GM12878 (cell line): ENCODE data around the gene SAMD7. TPM values are rescaled to one million over a fixed set of nuclear protein-coding genes. Genes with fewer than 3 reads are reported as not detected.

Source experiments
- ATAC-seq: fragments of 200-7000 bp; cut with Tn5 transposase; 3 replicates; pipeline ENCODE4 v1.9.1; 2020; ENCODE audit warnings: mild to moderate bottlenecking, moderate library complexity
- BruUV-seq: library from RNA; stranded (reverse); fragments of 400-500 nt; replicated peaks from 2 replicates; lab custom pipeline; 2021; lab: Mats Ljungman, UMichigan
- CTCF ChIA-PET: fragments of 300-600 bp; sonication (Branson Sonifier 250); formaldehyde crosslinking; extraction: SDS; loops from one replicate; lab custom pipeline; 2021; ENCODE audit warnings: inconsistent platforms; lab: Yijun Ruan, JAX
- POLR2A ChIA-PET: fragments of 350-600 bp; formaldehyde crosslinking; extraction: SDS; loops from one replicate; lab custom pipeline; 2021; ENCODE audit warnings: inconsistent platforms; lab: Charles Lee
- RAD21 ChIA-PET: fragments of 300-600 bp; sonication (Branson Sonifier 250); formaldehyde crosslinking; loops from one replicate; lab custom pipeline; 2023; ENCODE audit warnings: antibody characterized with exemption; ENCODE audit not compliant: unreplicated experiment; lab: Charles Lee
- SMC1A ChIA-PET: fragments of 300-600 bp; sonication (Branson Sonifier 250); formaldehyde crosslinking; loops from one replicate; lab custom pipeline; 2023; ENCODE audit not compliant: unreplicated experiment, uncharacterized antibody; lab: Charles Lee
- DNase-seq: peaks from one replicate; pipeline ENCODE4 v3.0.0-alpha.2; 2011; ENCODE audit warnings: low read depth, low spot score
- FAIRE-seq: peaks from 3 replicates; lab custom pipeline; 2011; peaks lifted over from hg19 to GRCh38; lab: Jason Lieb, UNC
- H2AFZ ChIP-seq: 2 replicates; pipeline ENCODE4 v1.6.0; 2011; ENCODE audit warnings: low read depth, low read length, control low read depth; ENCODE audit not compliant: control insufficient read depth
- H3K27ac ChIP-seq: 2 replicates; pipeline ENCODE4 v1.5.1; 2011; ENCODE audit warnings: control low read depth; ENCODE audit not compliant: control insufficient read depth, insufficient read depth
- H3K27me3 ChIP-seq, 2 experiments: replicated peaks in 1 of 2; 2 replicates each; pipeline versions ENCODE4 v1.6.0 to v1.6.1; 2011; ENCODE audit warnings: low read length in 1 of 2; ENCODE audit not compliant: control insufficient read depth in 2 of 2, insufficient read depth in 2 of 2
- H3K36me3 ChIP-seq, 2 experiments: 2 replicates each; pipeline ENCODE4 v1.5.1; 2011; ENCODE audit warnings: low read length in 1 of 2; ENCODE audit not compliant: control insufficient read depth in 2 of 2, insufficient read depth in 2 of 2
- H3K4me1 ChIP-seq: 2 replicates; pipeline ENCODE4 v1.6.1; 2011; ENCODE audit warnings: mild to moderate bottlenecking, low read length, moderate library complexity, mixed read lengths; ENCODE audit not compliant: control insufficient read depth, insufficient read depth
- H3K4me2 ChIP-seq: 2 replicates; pipeline ENCODE4 v1.6.0; 2011; ENCODE audit warnings: control low read depth; ENCODE audit not compliant: control insufficient read depth, insufficient read depth
- H3K4me3 ChIP-seq: fragments of 200-600 bp; sonication (generic); 2 replicates; pipeline ENCODE4 v1.5.1; 2016
- H3K79me2 ChIP-seq: 2 replicates; pipeline ENCODE4 v1.6.0; 2011; ENCODE audit warnings: low read length; ENCODE audit not compliant: control insufficient read depth, insufficient read depth
- H3K9ac ChIP-seq: 2 replicates; pipeline ENCODE4 v1.8.0; 2011; ENCODE audit warnings: low read length, control low read depth, mixed read lengths; ENCODE audit not compliant: control insufficient read depth, insufficient read depth
- H3K9me3 ChIP-seq: replicated peaks from 3 replicates; pipeline ENCODE4 v1.5.1; 2011; ENCODE audit warnings: mild to moderate bottlenecking, low read length; ENCODE audit not compliant: control insufficient read depth, insufficient read depth
- H4K20me1 ChIP-seq: 2 replicates; pipeline ENCODE4 v1.6.0; 2011; ENCODE audit not compliant: control insufficient read depth, insufficient read depth
- EGR1 ChIP-seq, 2 experiments: IDR thresholded peaks; 1 replicate in 1 of 2; 2 replicates in 1 of 2; pipeline ENCODE4 v1.6.1; 2011 to 2012; ENCODE audit warnings: low read depth in 2 of 2, low read length in 2 of 2, borderline replicate concordance in 1 of 2, mild to moderate bottlenecking in 1 of 2, moderate library complexity in 1 of 2
- NR2C2 ChIP-seq: IDR thresholded peaks from 2 replicates; pipeline ENCODE4 v1.6.1; 2011; ENCODE audit warnings: borderline replicate concordance, low read depth; ENCODE audit not compliant: control insufficient read depth, insufficient read length
- PML ChIP-seq: IDR thresholded peaks from 2 replicates; pipeline ENCODE4 v1.6.1; 2012; ENCODE audit warnings: low read length, inconsistent platforms
- POLR2AphosphoS5 ChIP-seq: IDR thresholded peaks from 2 replicates; pipeline ENCODE4 v1.6.1; 2011; ENCODE audit warnings: mild to moderate bottlenecking, low read length, inconsistent platforms
- RCOR1 ChIP-seq: conservative IDR thresholded peaks from 2 replicates; pipeline ENCODE4 v1.6.1; 2012; ENCODE audit warnings: low read depth, low read length, improper control_type of control experiment
- RELA ChIP-seq: fragments of 450-650 bp; IDR thresholded peaks from 2 replicates; pipeline ENCODE4 v1.8.0; 2014; ENCODE audit warnings: borderline replicate concordance; ENCODE audit not compliant: partially characterized antibody
- TCF12 ChIP-seq: IDR thresholded peaks from 2 replicates; pipeline ENCODE4 v1.6.1; 2011; ENCODE audit warnings: low read depth, mild to moderate bottlenecking, low read length
- YBX1 ChIP-seq: fragments of 450-650 bp; IDR thresholded peaks from 2 replicates; pipeline ENCODE4 v1.6.1; 2016; ENCODE audit warnings: antibody characterized with exemption
- ZNF207 ChIP-seq: fragments of 450-650 bp; IDR thresholded peaks from 2 replicates; pipeline ENCODE4 v1.6.1; 2014; ENCODE audit warnings: antibody characterized with exemption, mild to moderate bottlenecking, borderline replicate concordance
- ZZZ3 ChIP-seq: IDR thresholded peaks from 2 replicates; pipeline ENCODE4 v1.6.1; 2011; ENCODE audit warnings: low read depth; ENCODE audit not compliant: control insufficient read depth, insufficient read length
- WGBS: methylation state at CpG from one replicate; pipeline ENCODE4 v1.1.6; 2016; ENCODE audit warnings: low lambda C conversion rate; ENCODE audit not compliant: insufficient replicate concordance, insufficient coverage; ENCODE audit errors: missing lambda C conversion rate; 5-methylcytosine and 5-hydroxymethylcytosine counted together
- in situ Hi-C: fragments of 300-500 bp; cut with MboI; formaldehyde crosslinking; loops from 9 replicates; pipeline ENCODE4 v1.14.3; 2018; ENCODE audit warnings: mixed read lengths
- intact Hi-C: fragments of 100-400 bp; cut with micrococcal nuclease; formaldehyde crosslinking; loops from one replicate; pipeline ENCODE4 v1.14.2; 2022; ENCODE audit not compliant: unreplicated experiment
- polyA plus RNA-seq, 11 experiments: library from polyadenylated mRNA; depleted of rRNA in 4 of 11; unstranded in 6 of 11; stranded (reverse) in 5 of 11; fragments of >200 nt; fragmentation: Nextera tagmentation in 4 of 11; fragmentation: Illumina TruSeq in 1 of 11; extraction: Ambion mirVana in 4 of 11; extraction: Trizol in 1 of 11; gene quantifications; 1 replicate in 1 of 11; 2 replicates in 10 of 11; pipeline versions ENCODE4 v1.2.1 to v1.2.3, GENCODE V29; 2011 to 2016; ENCODE audit warnings: inconsistent platforms in 2 of 11, missing spikeins in 2 of 11, low read depth in 1 of 11
- total RNA-seq, 4 experiments: library from RNA; depleted of rRNA in 3 of 4; stranded (reverse); fragments of >200 nt in 3 of 4; fragmentation: Illumina TruSeq in 1 of 4; extraction: Trizol in 1 of 4; gene quantifications; 2 replicates each; pipeline versions ENCODE4 v1.2.1 to v1.2.3, GENCODE V29; 2013 to 2021
- TF ChIP-seq, protein P1 (sequence below): fragments of 450-650 bp; formaldehyde crosslinking; IDR thresholded peaks from 2 replicates; pipeline ENCODE4 v1.4.0; 2022; ENCODE audit warnings: mild to moderate bottlenecking, moderate library complexity
- TF ChIP-seq, protein P2 (sequence below): fragments of 450-650 bp; IDR thresholded peaks from 2 replicates; pipeline ENCODE4 v1.6.1; 2017; ENCODE audit warnings: mild to moderate bottlenecking
- TF ChIP-seq, protein P3 (sequence below): fragments of 450-650 bp; IDR thresholded peaks from 2 replicates; pipeline ENCODE4 v1.6.1; 2018; ENCODE audit warnings: mild to moderate bottlenecking, low read depth, moderate library complexity; ENCODE audit not compliant: partially characterized antibody

Gene SAMD7
- total and polyA plus RNA-seq, 10 of the 15 experiments (the other 5 are each of a cell fraction or from before 2014, with no cell fraction given), result 0.03 to 0.11 (median 0.07) TPM; not detected in 3

DNA sequence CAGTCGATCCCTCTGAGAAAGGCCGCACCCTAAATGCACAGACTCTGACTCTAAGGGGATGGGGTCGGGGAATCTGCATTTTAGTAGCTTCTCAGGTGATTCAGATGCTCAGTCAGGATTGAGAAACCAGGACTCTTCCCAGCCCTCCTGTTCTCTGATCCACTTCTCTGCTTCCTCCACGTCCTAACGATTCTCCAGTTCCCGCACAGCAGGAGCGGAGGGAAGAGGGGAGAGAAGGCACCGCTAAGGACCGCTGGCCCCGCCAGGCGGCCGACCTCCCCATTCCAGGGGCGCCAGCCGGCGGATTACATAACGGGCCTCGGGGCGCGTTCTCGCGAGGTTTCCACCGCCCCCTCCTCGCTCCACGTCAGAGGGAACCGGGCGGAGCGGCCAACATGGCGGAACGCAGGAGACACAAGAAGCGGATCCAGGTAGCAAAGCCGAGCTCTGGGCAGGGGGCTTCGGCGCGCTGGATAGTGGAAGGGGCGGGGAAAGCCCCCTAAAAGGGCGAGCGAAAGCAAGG, 55.1 kb downstream of the SAMD7 start, which contains the start of gene SEC62:
Gene SEC62 (plus strand): TSS at position 380 of the 523 bp plus-strand sequence. CDS start 16 bp downstream, at position 396.
- no peaks in the 10 kb centered on the region; the same call in 2 of the 3 replicates for H3K9me3 ChIP-seq
- DNase-seq, result peak; percentile 65
- peaks cover 7% of the 10 kb centered on the region; the same call in 1 of the 2 replicates for H3K4me1 ChIP-seq
- no TSS peak for BruUV-seq
- FAIRE-seq, result peak; percentile 80
- H3K4me3 ChIP-seq, result peak within 1 kb of the TSS; percentile 79
- peak within 1 kb of the TSS; percentile 98 for H3K4me2 ChIP-seq
- no peaks in the 10 kb centered on the region for H3K27me3 ChIP-seq
- in situ Hi-C loops, result no loop called here
- peaks cover 62% of the 10 kb centered on the region for H3K79me2 ChIP-seq
- intact Hi-C loops, result loop anchor here (1.0 to 5.0 kb wide), 4 partner anchors 21 to 204 kb away; no protein-coding TSS in a partner anchor
- WGBS, result 1% methylated on average over 35 of the region's 37 CpGs
- ChIA-PET RAD21 (interaction anchor here (0.7 to 8.3 kb wide), 16 partner anchors 12 to 204 kb away, joined by 3 to 123 read pairs (median 4); no protein-coding TSS in a partner anchor), POLR2A (interaction anchor here (0.8 to 5.8 kb wide), 8 partner anchors 11 to 197 kb away, joined by 3 to 37 read pairs (median 8); partner anchors contain the start of gene ACTRT3), SMC1A (interaction anchor here (0.6 to 9.1 kb wide), 20 partner anchors 8 to 130 kb away, joined by 3 to 174 read pairs (median 4); no protein-coding TSS in a partner anchor), CTCF (interaction anchor here (0.5 to 6.6 kb wide), 26 partner anchors 8 to 209 kb away, joined by 3 to 81 read pairs (median 5); no protein-coding TSS in a partner anchor)
- H3K9ac ChIP-seq, result peak within 1 kb of the TSS; percentile 85
- ATAC-seq, result peak; percentile 89
- peak within 1 kb of the TSS; percentile 91 for H3K27ac ChIP-seq
- peak within 1 kb of the TSS; percentile 87 for H2AFZ ChIP-seq
- H3K36me3 ChIP-seq, result 0 out of 4 replicates have a peak, but pooled peaks cover 0 to 2% of the 10 kb centered on the region in 2 experiments
- H4K20me1 ChIP-seq, result no peaks in the 10 kb centered on the region; the same call in 1 of the 2 replicates
- TF ChIP-seq RELA (peak; percentile 15), TCF12 (peak; percentile 75; the same call in 1 of the 2 replicates), POLR2AphosphoS5 (peak; percentile 83; the same call in 1 of the 2 replicates), ZZZ3 (no peak), NR2C2 (no peak), ZNF207 (0 out of 2 replicates have a peak, but pooled peaks have one; percentile 41), EGR1 (IDR thresholded peaks at IDR 0.05; ENCODE audit: borderline replicate concordance in 1 of 2, low read depth in 2 of 2, low read length in 2 of 2) (peak; percentile 69 to 99), PML (peak; percentile 96), YBX1 (no peak), RCOR1 (peak; percentile 98)
- TF ChIP-seq, protein P1, sequence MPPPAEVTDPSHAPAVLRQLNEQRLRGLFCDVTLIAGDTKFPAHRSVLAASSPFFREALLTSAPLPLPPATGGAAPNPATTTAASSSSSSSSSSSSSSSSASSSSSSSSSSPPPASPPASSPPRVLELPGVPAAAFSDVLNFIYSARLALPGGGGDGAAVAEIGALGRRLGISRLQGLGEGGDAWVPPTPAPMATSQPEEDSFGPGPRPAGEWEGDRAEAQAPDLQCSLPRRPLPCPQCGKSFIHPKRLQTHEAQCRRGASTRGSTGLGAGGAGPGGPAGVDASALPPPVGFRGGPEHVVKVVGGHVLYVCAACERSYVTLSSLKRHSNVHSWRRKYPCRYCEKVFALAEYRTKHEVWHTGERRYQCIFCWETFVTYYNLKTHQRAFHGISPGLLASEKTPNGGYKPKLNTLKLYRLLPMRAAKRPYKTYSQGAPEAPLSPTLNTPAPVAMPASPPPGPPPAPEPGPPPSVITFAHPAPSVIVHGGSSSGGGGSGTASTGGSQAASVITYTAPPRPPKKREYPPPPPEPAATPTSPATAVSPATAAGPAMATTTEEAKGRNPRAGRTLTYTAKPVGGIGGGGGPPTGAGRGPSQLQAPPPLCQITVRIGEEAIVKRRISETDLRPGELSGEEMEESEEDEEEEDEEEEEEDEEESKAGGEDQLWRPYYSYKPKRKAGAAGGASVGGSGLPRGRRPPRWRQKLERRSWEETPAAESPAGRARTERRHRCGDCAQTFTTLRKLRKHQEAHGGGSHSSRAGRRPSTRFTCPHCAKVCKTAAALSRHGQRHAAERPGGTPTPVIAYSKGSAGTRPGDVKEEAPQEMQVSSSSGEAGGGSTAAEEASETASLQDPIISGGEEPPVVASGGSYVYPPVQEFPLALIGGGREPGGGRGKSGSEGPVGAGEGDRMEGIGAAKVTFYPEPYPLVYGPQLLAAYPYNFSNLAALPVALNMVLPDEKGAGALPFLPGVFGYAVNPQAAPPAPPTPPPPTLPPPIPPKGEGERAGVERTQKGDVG (CRISPR knock-in tag), result no peak
- TF ChIP-seq, protein P2, sequence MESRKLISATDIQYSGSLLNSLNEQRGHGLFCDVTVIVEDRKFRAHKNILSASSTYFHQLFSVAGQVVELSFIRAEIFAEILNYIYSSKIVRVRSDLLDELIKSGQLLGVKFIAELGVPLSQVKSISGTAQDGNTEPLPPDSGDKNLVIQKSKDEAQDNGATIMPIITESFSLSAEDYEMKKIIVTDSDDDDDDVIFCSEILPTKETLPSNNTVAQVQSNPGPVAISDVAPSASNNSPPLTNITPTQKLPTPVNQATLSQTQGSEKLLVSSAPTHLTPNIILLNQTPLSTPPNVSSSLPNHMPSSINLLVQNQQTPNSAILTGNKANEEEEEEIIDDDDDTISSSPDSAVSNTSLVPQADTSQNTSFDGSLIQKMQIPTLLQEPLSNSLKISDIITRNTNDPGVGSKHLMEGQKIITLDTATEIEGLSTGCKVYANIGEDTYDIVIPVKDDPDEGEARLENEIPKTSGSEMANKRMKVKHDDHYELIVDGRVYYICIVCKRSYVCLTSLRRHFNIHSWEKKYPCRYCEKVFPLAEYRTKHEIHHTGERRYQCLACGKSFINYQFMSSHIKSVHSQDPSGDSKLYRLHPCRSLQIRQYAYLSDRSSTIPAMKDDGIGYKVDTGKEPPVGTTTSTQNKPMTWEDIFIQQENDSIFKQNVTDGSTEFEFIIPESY, result no peak
- TF ChIP-seq, protein P3, sequence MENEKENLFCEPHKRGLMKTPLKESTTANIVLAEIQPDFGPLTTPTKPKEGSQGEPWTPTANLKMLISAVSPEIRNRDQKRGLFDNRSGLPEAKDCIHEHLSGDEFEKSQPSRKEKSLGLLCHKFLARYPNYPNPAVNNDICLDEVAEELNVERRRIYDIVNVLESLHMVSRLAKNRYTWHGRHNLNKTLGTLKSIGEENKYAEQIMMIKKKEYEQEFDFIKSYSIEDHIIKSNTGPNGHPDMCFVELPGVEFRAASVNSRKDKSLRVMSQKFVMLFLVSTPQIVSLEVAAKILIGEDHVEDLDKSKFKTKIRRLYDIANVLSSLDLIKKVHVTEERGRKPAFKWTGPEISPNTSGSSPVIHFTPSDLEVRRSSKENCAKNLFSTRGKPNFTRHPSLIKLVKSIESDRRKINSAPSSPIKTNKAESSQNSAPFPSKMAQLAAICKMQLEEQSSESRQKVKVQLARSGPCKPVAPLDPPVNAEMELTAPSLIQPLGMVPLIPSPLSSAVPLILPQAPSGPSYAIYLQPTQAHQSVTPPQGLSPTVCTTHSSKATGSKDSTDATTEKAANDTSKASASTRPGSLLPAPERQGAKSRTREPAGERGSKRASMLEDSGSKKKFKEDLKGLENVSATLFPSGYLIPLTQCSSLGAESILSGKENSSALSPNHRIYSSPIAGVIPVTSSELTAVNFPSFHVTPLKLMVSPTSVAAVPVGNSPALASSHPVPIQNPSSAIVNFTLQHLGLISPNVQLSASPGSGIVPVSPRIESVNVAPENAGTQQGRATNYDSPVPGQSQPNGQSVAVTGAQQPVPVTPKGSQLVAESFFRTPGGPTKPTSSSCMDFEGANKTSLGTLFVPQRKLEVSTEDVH, result no peak
